HG02885 (cell line): Measurements from ENCODE around the gene SCO1.

Experiments used
- ATAC-seq: cut with Tn5 transposase; IDR thresholded peaks from one replicate; pipeline ENCODE4 v1.9.1; 2021; ENCODE audit warnings: mild to moderate bottlenecking; ENCODE audit not compliant: unreplicated experiment, poor library complexity

Gene SCO1

GRCh38 chr17:10622617-10623485 lies 74.5 kb downstream of the SCO1 start:
- no peak for ATAC-seq
